Smooth muscle cell (in vitro differentiated cells): ENCODE data around the gene MTMR12. TPM values are rescaled to one million over a fixed set of nuclear protein-coding genes. Genes with fewer than 3 reads are reported as not detected.
"Not testable (repeated sequence)": the region's sequence is repeated elsewhere in the genome, so short reads cannot be mapped to it uniquely, and the experiment has no call there.

Experiments used
- DNase-seq: peaks from one replicate; lab custom pipeline; 2025; ENCODE audit not compliant: unreplicated experiment; lab: John Stamatoyannopoulos, UW
- H2AFZ ChIP-seq: fragments of 200-600 bp; sonication (generic); 2 replicates; pipeline ENCODE4 v1.6.0; 2016; ENCODE audit warnings: antibody characterized with exemption, low read depth, mild to moderate bottlenecking
- H3F3A ChIP-seq: fragments of 200-600 bp; sonication (generic); 2 replicates; pipeline ENCODE4 v1.6.0; 2017; ENCODE audit warnings: antibody characterized with exemption, low read depth
- H3K27ac ChIP-seq: fragments of 200-600 bp; sonication (generic); 2 replicates; pipeline ENCODE4 v1.5.1; 2016; ENCODE audit warnings: low read depth, mild to moderate bottlenecking
- H3K27me3 ChIP-seq: fragments of 200-600 bp; sonication (generic); 2 replicates; pipeline ENCODE4 v1.6.1; 2016; ENCODE audit warnings: low read depth, mild to moderate bottlenecking
- H3K36me3 ChIP-seq: fragments of 200-600 bp; sonication (generic); 2 replicates; pipeline ENCODE4 v1.5.1; 2016; ENCODE audit warnings: low read depth
- H3K4me1 ChIP-seq: fragments of 200-600 bp; sonication (generic); 2 replicates; pipeline ENCODE4 v1.5.1; 2016; ENCODE audit warnings: low read depth
- H3K4me2 ChIP-seq: fragments of 200-600 bp; sonication (generic); 2 replicates; pipeline ENCODE4 v1.6.0; 2016; ENCODE audit warnings: mild to moderate bottlenecking
- H3K4me3 ChIP-seq: fragments of 200-600 bp; sonication (generic); 2 replicates; pipeline ENCODE4 v1.5.1; 2016; ENCODE audit warnings: mild to moderate bottlenecking
- H3K79me2 ChIP-seq: fragments of 200-600 bp; sonication (generic); 2 replicates; pipeline ENCODE4 v1.6.0; 2016; ENCODE audit warnings: low read depth, mild to moderate bottlenecking
- H3K9ac ChIP-seq: fragments of 200-600 bp; sonication (generic); 2 replicates; pipeline ENCODE4 v1.6.0; 2016; ENCODE audit warnings: low read depth
- H3K9me3 ChIP-seq: fragments of 200-600 bp; sonication (generic); replicated peaks from 2 replicates; pipeline ENCODE4 v1.5.1; 2016; ENCODE audit warnings: low read depth
- H4K20me1 ChIP-seq: fragments of 200-600 bp; sonication (generic); 2 replicates; pipeline ENCODE4 v1.6.0; 2016; ENCODE audit warnings: low read depth
- CTCF ChIP-seq: fragments of 200-600 bp; sonication (generic); IDR thresholded peaks from 2 replicates; pipeline ENCODE4 v1.5.1; 2017; ENCODE audit warnings: borderline replicate concordance, mild to moderate bottlenecking, antibody characterized with exemption; ENCODE audit not compliant: insufficient read depth, poor library complexity, severe bottlenecking
- WGBS: methylation state at CpG from one replicate; pipeline ENCODE4 v1.1.7; 2016; ENCODE audit warnings: low lambda C conversion rate; 5-methylcytosine and 5-hydroxymethylcytosine counted together
- polyA plus RNA-seq: library from polyadenylated mRNA; unstranded; fragments of >200 nt; fragmentation: Nextera tagmentation; extraction: Ambion mirVana; gene quantifications from 2 replicates; pipeline ENCODE4 v1.2.1, GENCODE V29; 2016
- total RNA-seq: library from RNA; depleted of rRNA; stranded (reverse); fragments of >200 nt; gene quantifications from 2 replicates; pipeline ENCODE4 v1.2.3, GENCODE V29; 2014

The MTMR12 gene
- total and polyA plus RNA-seq, 2 experiments from 2014 or later, result 4.4 to 8.6 TPM

GRCh38 chr5:32290922-32291321 lies 21.8 kb downstream of the MTMR12 start:
- 97% methylated on average over 5 of the region's 5 CpGs for WGBS
- Histone ChIP-seq H3K79me2 (peaks cover 22% of the 10 kb centered on the region), H3K4me3 (no peak overlapping the region)

GRCh38 chr5:32290501-32290900 lies 22.2 kb downstream of the MTMR12 start:
- not testable (repeated sequence) for H3K9me3 ChIP-seq, H3K27ac ChIP-seq, H3K4me3 ChIP-seq, DNase-seq, H3K27me3 ChIP-seq, H3F3A ChIP-seq, H3K4me2 ChIP-seq, H2AFZ ChIP-seq, H3K4me1 ChIP-seq, H3K36me3 ChIP-seq, H3K9ac ChIP-seq
- H3K79me2 ChIP-seq, result peaks cover 21% of the 10 kb centered on the region
- 96% methylated on average over 3 of the region's 3 CpGs for WGBS
- H4K20me1 ChIP-seq, result peaks cover 22% of the 10 kb centered on the region

More at GRCh38 chr5:32290922-32291321, 21.8 kb downstream of the MTMR12 start:
- Histone ChIP-seq H2AFZ (no peak overlapping the region), H3K9ac (no peak overlapping the region), H3K36me3 (no peaks in the 10 kb centered on the region), H3K4me1 (no peaks in the 10 kb centered on the region), H4K20me1 (peaks cover 18% of the 10 kb centered on the region), H3K27me3 (no peaks in the 10 kb centered on the region), H3K27ac (no peak overlapping the region), H3K4me2 (no peak overlapping the region), H3F3A (no peaks in the 10 kb centered on the region), H3K9me3 (no peaks in the 10 kb centered on the region)
- TF ChIP-seq CTCF, result no peak
- no peak for DNase-seq

GRCh38 chr5:32289986-32290385 lies 22.8 kb downstream of the MTMR12 start:
- not testable (repeated sequence) for H3K9ac ChIP-seq, H3K9me3 ChIP-seq, H3K4me1 ChIP-seq, H2AFZ ChIP-seq, H3K27me3 ChIP-seq, H3K4me2 ChIP-seq, H3F3A ChIP-seq, H3K4me3 ChIP-seq, DNase-seq, H3K27ac ChIP-seq, H3K36me3 ChIP-seq
- 100% methylated on average over 1 of the region's 1 CpG for WGBS
- Histone ChIP-seq H3K79me2 (peaks cover 16% of the 10 kb centered on the region), H4K20me1 (peaks cover 23% of the 10 kb centered on the region)

- peaks cover 11% of the 10 kb centered on the region for H3K79me2 ChIP-seq
- not testable (repeated sequence) for H3K27ac ChIP-seq, DNase-seq, H3K4me2 ChIP-seq, H3K36me3 ChIP-seq, H3K9me3 ChIP-seq, H3F3A ChIP-seq, H2AFZ ChIP-seq, H3K4me1 ChIP-seq, H3K4me3 ChIP-seq, H3K27me3 ChIP-seq, H3K9ac ChIP-seq
- WGBS, result 87% methylated on average over 3 of the region's 3 CpGs
- H4K20me1 ChIP-seq, result peaks cover 37% of the 10 kb centered on the region
These were observed 24.6 kb downstream of the MTMR12 start for GRCh38 chr5:32288135-32288534.

GRCh38 chr5:32287525-32287924 lies 25.2 kb downstream of the MTMR12 start:
- not testable (repeated sequence) for H3K9ac ChIP-seq, H2AFZ ChIP-seq, H3K4me2 ChIP-seq, H3K4me3 ChIP-seq, H3K27ac ChIP-seq, H3K27me3 ChIP-seq, H3K36me3 ChIP-seq, H3K9me3 ChIP-seq, H3K4me1 ChIP-seq, H3F3A ChIP-seq, DNase-seq
- WGBS, result 89% methylated on average over 3 of the region's 3 CpGs
- Histone ChIP-seq H4K20me1 (peaks cover 31% of the 10 kb centered on the region), H3K79me2 (peaks cover 11% of the 10 kb centered on the region)
